Fibroblast of skin of right biceps (primary cell): ENCODE results near the gene KLC1.

Experiments
- DNase-seq: peaks from one replicate; pipeline ENCODE4 v3.0.0-alpha.2; 2013

Gene KLC1

GRCh38 chr14:103706551-103707328, 77.7 kb downstream of the KLC1 start:
- no peak for DNase-seq

DNA sequence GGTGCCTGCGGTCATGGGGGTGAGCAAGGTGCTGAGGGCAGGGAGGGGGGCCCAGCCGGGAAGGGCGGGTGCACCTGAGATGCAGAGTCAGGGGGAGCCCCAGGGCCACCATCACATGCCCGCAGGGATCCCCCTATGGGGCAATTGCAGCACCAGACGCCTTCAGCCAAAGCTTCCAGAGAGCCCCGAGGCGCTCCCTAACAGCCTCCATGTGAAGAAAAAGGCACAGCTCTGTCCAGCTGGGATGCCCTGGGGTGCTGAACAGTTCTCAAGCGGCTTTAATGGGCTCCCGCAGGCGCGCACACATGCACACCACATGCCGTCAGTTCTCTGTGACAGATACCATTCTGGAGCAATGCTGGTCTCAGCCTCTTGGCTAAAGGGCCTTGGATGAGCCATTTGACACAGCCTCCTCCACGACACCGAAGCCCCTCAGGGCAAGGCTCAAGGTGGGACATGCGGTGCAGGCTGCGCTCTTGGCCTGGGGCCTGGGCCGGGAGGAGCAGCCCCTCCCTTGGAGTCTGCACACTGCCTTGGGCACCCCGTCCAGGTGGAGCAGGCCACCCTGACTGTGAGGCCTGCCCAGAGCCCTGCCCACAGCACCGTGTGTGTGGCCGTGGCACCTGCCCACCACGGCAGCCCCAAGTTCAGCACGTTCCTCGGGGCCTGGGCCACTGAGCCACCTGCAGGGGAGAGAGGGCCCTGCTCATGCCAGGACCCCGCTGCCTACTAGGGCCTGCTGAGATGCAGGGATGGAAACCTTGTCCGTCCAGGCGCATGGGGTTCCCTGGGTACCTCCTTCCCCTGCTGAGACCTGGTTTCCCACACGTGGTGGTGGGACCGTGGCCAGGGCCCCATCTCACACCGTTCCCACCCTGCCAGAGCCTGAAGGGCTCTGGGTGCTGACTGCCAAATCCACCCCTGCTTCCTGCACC, 78.6 kb downstream of the KLC1 start:
- DNase-seq = no peak

DNA sequence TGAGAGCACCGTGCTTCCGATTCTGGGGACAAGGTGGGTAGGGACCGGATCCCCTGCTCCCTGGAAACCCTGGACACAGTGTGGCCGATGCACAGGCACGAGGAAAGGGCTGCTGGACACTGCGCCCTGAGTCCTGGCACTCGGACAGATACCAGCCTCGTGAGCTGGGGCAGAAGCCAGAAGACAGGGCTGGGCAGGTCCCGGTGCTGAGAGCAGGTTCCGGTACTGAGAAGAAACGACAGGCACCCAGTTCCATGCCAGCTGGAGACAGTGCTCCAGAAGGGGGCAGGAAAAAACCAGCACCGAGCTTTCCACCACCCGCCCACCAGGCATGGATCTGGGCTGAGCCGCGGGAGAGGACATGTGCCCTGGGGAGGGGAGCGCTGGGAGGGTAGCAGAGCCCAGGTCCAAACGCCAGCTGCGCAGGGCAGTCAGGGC, 79.8 kb downstream of the KLC1 start:
- DNase-seq = no peak

DNA sequence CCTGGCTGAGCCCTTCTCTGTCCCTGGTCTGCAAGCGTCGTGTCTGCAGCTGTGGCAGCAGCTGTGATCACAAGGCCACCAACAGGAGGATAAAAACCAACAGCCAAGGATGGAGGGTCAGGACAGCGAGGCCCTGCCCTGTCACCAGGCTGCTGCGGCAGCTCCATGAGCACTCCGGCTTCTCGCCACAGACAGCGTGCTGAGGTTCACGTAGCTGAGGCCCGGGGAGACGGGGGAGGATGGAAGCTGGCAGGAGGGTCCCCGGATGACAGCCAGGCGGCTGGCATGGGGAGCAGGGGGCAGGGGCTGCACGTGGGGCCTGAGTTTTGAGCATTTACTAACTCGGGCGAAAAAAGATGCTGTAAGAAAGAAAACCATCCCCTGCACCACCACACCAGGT, 80.8 kb downstream of the KLC1 start:
- no peak for DNase-seq

DNA sequence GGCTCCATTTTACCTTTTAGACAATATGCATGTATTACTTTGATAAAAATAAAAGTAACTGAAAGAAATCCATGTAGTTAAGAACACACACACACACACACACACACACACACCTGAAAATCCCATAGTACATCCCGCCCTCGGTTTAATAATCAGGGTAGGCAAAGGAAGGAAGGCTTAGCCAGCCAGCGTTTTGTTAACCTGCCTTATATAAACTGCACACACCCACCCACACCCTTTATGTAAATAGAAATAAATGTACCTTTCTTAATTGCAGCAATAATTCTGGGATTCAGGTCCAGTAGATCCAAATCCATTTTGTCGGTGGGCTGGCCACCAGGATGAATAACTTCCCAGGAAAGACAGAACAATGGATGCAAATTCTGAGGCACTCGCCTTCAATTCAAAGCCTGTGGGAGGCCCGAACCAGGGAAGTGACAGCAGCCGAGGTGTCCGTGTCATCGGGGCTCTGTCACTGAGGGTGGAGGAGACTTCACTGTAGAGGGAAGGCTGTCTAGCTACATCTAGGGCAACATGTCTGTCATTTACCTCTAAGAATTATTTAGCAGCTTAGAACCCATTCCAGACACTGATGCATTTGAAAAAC, 81.9 kb downstream of the KLC1 start:
- DNase-seq = no peak

DNA sequence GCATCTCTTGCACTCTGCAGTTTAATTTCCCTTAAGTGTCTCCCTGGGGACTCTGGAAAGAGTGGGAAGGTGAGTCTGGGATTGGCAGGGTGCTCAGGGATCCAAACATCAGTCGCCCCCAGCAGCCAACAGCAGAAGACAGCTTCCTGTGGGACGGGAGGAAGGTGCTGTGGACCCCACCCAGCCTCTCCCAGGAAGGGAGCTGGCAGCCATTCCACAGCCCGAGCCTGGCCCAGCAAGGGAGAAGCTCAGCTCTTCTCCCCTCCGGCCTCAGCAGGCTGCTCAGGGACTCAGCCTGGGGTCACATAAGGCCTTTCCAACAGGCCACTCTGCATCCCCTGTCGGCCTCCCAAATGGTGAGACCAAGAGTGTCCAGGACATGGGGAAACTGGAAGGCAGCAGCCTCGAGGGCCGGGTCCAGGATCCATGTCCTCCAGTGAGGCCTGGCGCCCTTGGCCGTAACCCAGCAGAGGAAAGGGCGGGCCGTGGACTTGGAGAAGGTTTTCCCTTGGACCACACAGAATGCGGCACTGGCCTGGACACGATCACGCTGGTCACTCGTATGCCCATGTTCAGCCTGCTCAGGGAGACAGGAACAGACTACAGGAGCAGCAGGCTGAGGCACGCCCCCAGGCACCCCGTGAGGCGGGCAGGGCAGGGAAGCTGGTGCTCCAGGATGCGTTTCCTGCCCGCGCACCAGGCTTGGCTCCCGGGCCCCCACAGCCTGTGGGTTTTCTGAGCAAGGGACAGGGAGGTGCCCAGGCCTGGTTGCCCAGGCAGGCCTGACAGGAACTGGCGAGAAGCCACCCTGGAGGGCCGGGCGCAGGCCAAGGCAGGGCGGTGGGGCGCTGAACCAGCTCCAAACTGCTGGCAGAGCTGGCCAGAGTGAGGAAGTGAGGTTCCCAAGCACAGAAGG, 82.8 kb downstream of the KLC1 start:
- no peak for DNase-seq

DNA sequence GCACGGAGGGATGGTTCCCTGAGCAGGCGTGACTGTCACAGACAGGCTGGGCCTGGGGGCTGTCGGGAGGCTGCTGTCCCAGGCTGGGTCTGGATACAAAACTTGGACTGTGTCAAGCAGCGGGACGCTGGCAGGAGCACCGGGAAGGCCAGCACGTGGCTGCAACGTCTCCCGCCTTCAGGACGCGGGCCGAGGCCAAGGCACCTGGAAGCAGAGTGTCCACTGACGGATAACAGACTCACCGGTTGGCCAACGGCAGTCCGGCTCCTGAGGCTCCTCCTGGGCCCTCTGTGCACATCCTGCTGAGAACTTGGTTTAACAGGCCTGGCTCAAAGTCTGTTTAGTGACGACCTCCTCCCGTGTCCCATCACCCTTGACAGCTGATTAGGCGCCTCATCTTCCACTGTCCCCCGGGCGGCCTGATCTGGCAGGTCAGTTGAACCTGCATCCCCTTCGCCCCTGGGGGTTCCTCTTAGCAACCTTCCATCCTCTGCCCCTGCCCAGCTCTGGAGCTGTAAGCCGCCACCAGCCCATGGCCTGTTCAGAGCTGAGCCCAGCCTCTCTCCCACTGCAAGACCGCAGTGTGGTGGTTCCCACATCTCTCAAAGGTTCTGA, 83.7 kb downstream of the KLC1 start:
- DNase-seq = no peak

DNA sequence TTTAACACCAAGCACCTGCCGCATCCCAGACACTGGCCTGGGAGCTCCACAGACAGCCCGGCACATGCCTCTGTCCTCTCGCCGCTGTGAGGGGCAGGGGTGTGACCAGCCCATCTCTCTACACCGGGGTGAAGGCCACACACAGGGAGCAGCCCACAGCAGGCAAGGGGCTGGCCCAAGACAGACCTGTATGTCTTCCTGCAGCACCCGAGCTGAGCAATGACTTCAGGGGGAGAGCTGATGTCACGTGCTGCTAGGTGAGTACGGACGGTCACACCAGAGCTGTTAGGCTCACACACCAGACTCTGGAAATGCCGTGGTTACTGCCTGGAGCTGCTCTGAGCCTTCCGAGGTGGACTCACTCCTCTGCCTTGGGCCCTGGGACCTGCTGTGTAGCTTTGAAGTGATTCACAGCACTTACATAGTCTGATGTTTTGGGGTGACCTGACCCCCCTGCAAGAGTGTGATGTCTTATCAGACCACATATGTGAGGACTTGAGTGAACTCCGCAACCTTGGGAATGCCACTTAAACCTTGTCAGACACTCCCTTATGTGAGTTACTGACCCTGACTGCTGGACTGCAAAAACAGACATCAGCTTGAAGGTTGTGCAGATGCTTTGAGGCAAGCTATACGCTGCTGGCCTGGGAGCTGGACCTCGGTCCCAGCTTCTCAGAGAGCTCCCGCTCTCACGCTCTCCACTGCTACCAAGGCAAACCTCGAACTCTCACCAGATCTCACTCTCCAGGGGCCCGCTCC, 84.5 kb downstream of the KLC1 start:
- no peak for DNase-seq

- no peak for DNase-seq
These were observed 85.2 kb downstream of the KLC1 start for GRCh38 chr14:103714063-103714724.

- peak; percentile 99 for DNase-seq
These were observed 86.3 kb downstream of the KLC1 start, which contains the start of the genes XRCC3 and ZFYVE21 for GRCh38 chr14:103715052-103716000. Gene XRCC3 (minus strand): TSS chr14:103715451. CDS start chr14:103711087, 4,364 bp downstream. Gene ZFYVE21 (plus strand): TSS chr14:103715810. CDS start chr14:103715842, 32 bp downstream.

GRCh38 chr14:103716091-103716801, 87.2 kb downstream of the KLC1 start:
- no peak for DNase-seq

DNA sequence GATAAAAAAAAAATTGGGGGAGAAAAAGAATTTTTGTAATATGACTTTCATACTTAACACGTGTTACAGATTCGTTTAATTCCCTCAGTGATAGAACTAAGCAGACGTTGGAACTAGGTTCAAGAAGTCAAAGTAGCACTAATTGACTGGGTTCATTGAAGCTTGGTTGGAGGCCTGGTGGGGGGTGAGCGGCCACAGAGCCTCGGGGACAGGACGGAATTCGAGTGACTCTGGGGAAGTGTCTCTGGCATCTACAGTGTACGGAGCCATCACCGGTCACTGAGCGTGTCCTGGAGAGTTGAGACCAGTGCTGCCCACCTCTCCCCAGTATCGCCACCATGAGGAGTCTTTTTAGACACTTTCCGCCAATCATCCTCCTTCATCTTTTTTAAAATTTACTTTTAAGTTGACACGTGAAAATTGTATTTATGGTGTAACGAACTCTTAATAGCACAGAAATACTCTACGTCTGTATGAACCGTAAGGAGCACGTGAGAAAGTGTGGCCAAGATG, 87.9 kb downstream of the KLC1 start:
- no peak for DNase-seq

DNA sequence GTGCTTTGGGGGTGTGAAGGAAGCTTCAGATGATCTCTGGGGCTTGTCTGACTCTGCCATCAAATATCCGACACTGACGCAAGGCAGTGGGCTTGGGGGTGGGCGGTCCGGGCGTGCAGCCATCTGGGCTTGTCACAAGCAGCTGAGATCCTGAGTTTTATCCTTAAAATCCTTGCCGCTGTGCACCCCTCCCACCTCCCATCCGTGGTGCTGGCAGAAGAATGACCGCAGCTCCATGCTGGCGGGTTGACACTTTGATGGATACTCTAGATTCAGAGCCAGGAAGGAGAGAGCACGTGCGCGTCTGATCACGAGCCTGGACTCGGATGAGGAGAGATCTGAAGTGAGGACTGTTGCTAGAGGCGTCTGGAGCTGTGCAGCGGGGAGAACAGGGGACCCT, 89.6 kb downstream of the KLC1 start:
- peak; percentile 83 for DNase-seq

DNA sequence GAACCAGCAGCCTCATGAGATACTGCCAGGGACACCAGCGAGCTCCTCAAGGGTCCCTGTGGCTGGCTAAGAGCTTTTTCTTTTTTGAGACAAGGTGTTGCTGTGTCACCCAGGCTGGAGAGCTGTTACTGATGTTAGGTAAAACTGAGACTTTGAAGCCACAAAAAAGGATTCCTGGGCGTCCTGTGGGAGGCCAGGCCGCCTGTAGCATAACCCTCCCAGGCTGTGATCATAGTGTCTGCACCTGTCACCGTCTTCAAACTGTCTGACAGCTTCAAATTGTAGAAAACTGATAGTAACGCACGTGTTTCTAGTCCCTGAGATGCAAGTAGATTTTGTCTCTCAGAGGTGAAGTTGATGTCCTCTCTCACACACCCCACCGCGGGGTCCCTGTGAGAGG, 90.7 kb downstream of the KLC1 start:
- DNase-seq = no peak

DNA sequence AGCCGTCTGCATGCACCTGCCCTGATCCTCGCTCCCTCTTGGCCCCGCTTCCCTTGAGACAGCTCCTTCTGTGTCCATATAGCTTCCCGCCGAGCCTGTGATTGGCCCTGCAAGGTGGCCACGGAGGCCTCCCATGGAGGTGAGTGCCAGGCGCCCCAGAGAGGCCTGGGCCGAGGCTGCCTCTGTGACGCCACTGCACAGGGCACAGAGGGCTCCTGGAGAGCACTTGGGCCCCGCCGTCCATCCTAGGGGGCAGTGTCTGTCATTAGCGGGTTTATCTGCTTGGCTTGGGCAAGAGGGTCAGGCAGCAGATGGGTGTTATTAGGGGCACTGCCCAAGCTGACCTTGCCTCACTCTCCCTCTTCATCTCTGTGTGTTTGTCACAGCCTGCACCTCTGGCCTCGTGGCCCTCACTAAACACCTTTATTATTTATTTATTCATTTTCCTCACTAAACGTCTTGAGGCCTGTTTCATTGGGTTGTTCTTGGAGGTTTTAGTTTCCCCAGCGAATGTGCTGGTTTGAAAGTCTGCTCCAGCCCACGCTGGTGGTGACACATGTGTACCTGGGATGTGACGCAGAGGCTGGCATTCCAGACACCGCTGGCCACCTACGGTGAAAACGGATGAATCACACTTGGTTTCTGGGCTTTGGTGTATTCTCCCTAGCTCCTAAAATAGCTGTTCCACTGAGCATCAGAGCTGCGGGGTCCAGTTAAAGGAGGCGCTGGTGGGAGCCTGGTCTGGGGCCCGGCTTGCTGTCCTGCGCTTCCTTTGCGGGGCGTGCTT, 92.5 kb downstream of the KLC1 start:
- peak; percentile 46 for DNase-seq

GRCh38 chr14:103723748-103724081, 94.7 kb downstream of the KLC1 start:
- no peak for DNase-seq

DNA sequence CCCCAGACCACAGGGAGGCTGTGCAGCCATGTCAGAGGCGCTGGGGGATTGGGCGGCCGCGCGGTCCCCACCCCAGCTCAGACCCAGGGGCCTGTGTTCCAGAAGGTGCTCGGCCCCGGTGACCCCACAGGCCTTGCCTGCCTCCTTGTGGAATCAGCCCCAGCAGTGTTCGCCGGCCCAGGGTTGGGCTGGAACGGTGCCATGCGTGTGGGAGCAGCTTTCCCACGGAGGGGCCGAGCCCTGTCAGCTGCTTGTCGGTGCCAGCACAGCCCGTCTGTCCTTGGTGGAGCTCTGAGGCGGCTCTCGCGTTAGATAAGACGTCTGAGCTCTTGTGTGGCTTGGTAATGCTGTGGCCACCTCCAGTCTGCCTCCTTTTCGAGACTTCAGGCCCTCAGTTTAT, 95.1 kb downstream of the KLC1 start:
- no peak for DNase-seq
